IMR-90 (cell line): Measurements from ENCODE around the gene MRPL21. TPM values are rescaled to one million over a fixed set of nuclear protein-coding genes. Genes with fewer than 3 reads are reported as not detected.

Source experiments
- ATAC-seq: fragments of 200-7000 bp; cut with Tn5 transposase; 2 replicates; pipeline ENCODE4 v1.9.1; 2020; ENCODE audit warnings: low read depth, mild to moderate bottlenecking, moderate library complexity
- BruUV-seq: library from RNA; stranded (reverse); fragments of 400-500 nt; replicated peaks from 2 replicates; lab custom pipeline; 2021; lab: Mats Ljungman, UMichigan
- CTCF ChIA-PET: fragments of 300-600 bp; formaldehyde crosslinking; extraction: SDS; loops from one replicate; lab custom pipeline; 2021; ENCODE audit warnings: antibody characterized with exemption; lab: Yijun Ruan, JAX
- POLR2A ChIA-PET: fragments of 300-600 bp; sonication (Branson Sonifier 250); formaldehyde crosslinking; loops from one replicate; lab custom pipeline; 2022; ENCODE audit warnings: antibody characterized with exemption; ENCODE audit not compliant: unreplicated experiment; lab: Charles Lee
- DNase-seq: peaks from one replicate; pipeline ENCODE4 v3.0.0; 2013
- H2AFZ ChIP-seq: replicated peaks from 2 replicates; pipeline ENCODE3; 2013; ENCODE audit warnings: low read length, mild to moderate bottlenecking; ENCODE audit not compliant: poor library complexity
- H2AK5ac ChIP-seq: 2 replicates; pipeline ENCODE4 v1.6.1; 2013; ENCODE audit warnings: low read depth, low read length, inconsistent platforms
- H2AK9ac ChIP-seq: replicated peaks from 2 replicates; pipeline ENCODE3; 2013; ENCODE audit warnings: mild to moderate bottlenecking, low read depth, low read length, moderate library complexity; ENCODE audit not compliant: poor library complexity
- H2BK120ac ChIP-seq: 2 replicates; pipeline ENCODE4 v1.6.1; 2013; ENCODE audit warnings: low read depth, low read length, inconsistent platforms
- H2BK15ac ChIP-seq: 3 replicates; pipeline ENCODE4 v1.6.1; 2013; ENCODE audit warnings: low read depth, low read length, inconsistent platforms
- H2BK20ac ChIP-seq: 2 replicates; pipeline ENCODE4 v1.6.1; 2013; ENCODE audit warnings: low read depth, mild to moderate bottlenecking, inconsistent platforms, low read length, moderate library complexity
- H2BK5ac ChIP-seq: 2 replicates; pipeline ENCODE4 v1.6.1; 2013; ENCODE audit warnings: mild to moderate bottlenecking, low read depth, low read length, inconsistent platforms; ENCODE audit not compliant: poor library complexity, severe bottlenecking
- H3K14ac ChIP-seq: replicated peaks from 2 replicates; pipeline ENCODE4 v1.6.1; 2013; ENCODE audit warnings: low read depth, low read length, inconsistent platforms
- H3K18ac ChIP-seq: 2 replicates; pipeline ENCODE4 v1.6.1; 2013; ENCODE audit warnings: low read depth, low read length, control low read depth
- H3K23ac ChIP-seq: 2 replicates; pipeline ENCODE4 v1.6.1; 2013; ENCODE audit warnings: low read depth, low read length, inconsistent platforms
- H3K27ac ChIP-seq: 2 replicates; pipeline ENCODE4 v1.5.1; 2013; ENCODE audit warnings: mild to moderate bottlenecking, control low read depth, low read length; ENCODE audit not compliant: insufficient read depth
- H3K27me3 ChIP-seq: 2 replicates; pipeline ENCODE4 v1.6.1; 2013; ENCODE audit warnings: low read length; ENCODE audit not compliant: control insufficient read depth, insufficient read depth
- H3K36me3 ChIP-seq: 2 replicates; pipeline ENCODE4 v1.6.1; 2013; ENCODE audit warnings: low read length, mixed read lengths; ENCODE audit not compliant: control insufficient read depth, insufficient read depth
- H3K4ac ChIP-seq: 2 replicates; pipeline ENCODE4 v1.6.1; 2013; ENCODE audit warnings: low read depth, low read length, inconsistent platforms
- H3K4me1 ChIP-seq: 2 replicates; pipeline ENCODE4 v1.6.1; 2013; ENCODE audit warnings: low read length, mixed read lengths; ENCODE audit not compliant: control insufficient read depth, insufficient read depth
- H3K4me2 ChIP-seq: 2 replicates; pipeline ENCODE4 v1.6.1; 2013; ENCODE audit warnings: low read depth, mild to moderate bottlenecking, control low read depth, low read length, moderate library complexity
- H3K4me3 ChIP-seq: 2 replicates; pipeline ENCODE4 v1.5.1; 2013; ENCODE audit warnings: low read depth, mild to moderate bottlenecking, control low read depth, low read length, moderate library complexity; ENCODE audit not compliant: insufficient read depth
- H3K56ac ChIP-seq: 2 replicates; pipeline ENCODE4 v1.6.1; 2013; ENCODE audit warnings: low read length, inconsistent platforms; ENCODE audit not compliant: insufficient read depth; ENCODE audit errors: extremely low read depth
- H3K79me1 ChIP-seq, 2 experiments: 2 replicates each; pipeline ENCODE4 v1.6.1; 2013; ENCODE audit warnings: low read length in 2 of 2, inconsistent platforms in 1 of 2, low read depth in 1 of 2
- H3K9ac ChIP-seq: 2 replicates; pipeline ENCODE4 v1.6.1; 2013; ENCODE audit warnings: low read depth, low read length, control low read depth
- H3K9me1 ChIP-seq: 2 replicates; pipeline ENCODE4 v1.6.1; 2013; ENCODE audit warnings: low read length, inconsistent platforms; ENCODE audit not compliant: insufficient read depth
- H3K9me3 ChIP-seq: 2 replicates; pipeline ENCODE4 v1.6.1; 2013; ENCODE audit warnings: low read length; ENCODE audit not compliant: control insufficient read depth, insufficient read depth
- H4K20me1 ChIP-seq: 2 replicates; pipeline ENCODE4 v1.6.1; 2013; ENCODE audit warnings: low read length, inconsistent platforms; ENCODE audit not compliant: insufficient read depth
- H4K5ac ChIP-seq: 2 replicates; pipeline ENCODE4 v1.6.1; 2013; ENCODE audit warnings: mild to moderate bottlenecking, low read depth, low read length, control low read depth
- H4K8ac ChIP-seq, 2 experiments: 2 replicates each; pipeline ENCODE4 v1.6.1; 2013; ENCODE audit warnings: low read depth in 2 of 2, low read length in 2 of 2, control low read depth in 1 of 2, inconsistent platforms in 1 of 2
- H4K91ac ChIP-seq: 2 replicates; pipeline ENCODE4 v1.6.1; 2013; ENCODE audit warnings: low read depth, low read length, inconsistent platforms; ENCODE audit not compliant: insufficient read depth
- BHLHE40 ChIP-seq: fragments of 150-350 bp; IDR thresholded peaks from 2 replicates; pipeline ENCODE4 v1.6.1; 2016; ENCODE audit warnings: mild to moderate bottlenecking, low read depth, low read length
- CEBPB ChIP-seq: IDR thresholded peaks from 2 replicates; pipeline ENCODE4 v1.6.1; 2012; ENCODE audit warnings: low read depth, low read length, improper control_type of control experiment
- CHD1 ChIP-seq: IDR thresholded peaks from 2 replicates; pipeline ENCODE4 v1.6.1; 2012; ENCODE audit warnings: low read depth, low read length, improper control_type of control experiment
- FOS ChIP-seq: fragments of 150-350 bp; IDR thresholded peaks from 2 replicates; pipeline ENCODE4 v1.6.1; 2016; ENCODE audit warnings: low read depth, low read length
- MAFK ChIP-seq: IDR thresholded peaks from 2 replicates; pipeline ENCODE4 v1.6.1; 2012; ENCODE audit warnings: low read depth, low read length, improper control_type of control experiment
- MAZ ChIP-seq: IDR thresholded peaks from 2 replicates; pipeline ENCODE4 v1.6.1; 2012; ENCODE audit warnings: low read depth, mild to moderate bottlenecking, low read length, improper control_type of control experiment, moderate library complexity, borderline replicate concordance
- MXI1 ChIP-seq: IDR thresholded peaks from 2 replicates; pipeline ENCODE4 v1.6.1; 2012; ENCODE audit warnings: low read depth, mild to moderate bottlenecking, low read length, moderate library complexity, borderline replicate concordance
- NFE2L2 ChIP-seq: fragments of 150-350 bp; IDR thresholded peaks from 2 replicates; pipeline ENCODE4 v1.6.1; 2016; ENCODE audit warnings: low read depth, mild to moderate bottlenecking, low read length
- POLR2A ChIP-seq: IDR thresholded peaks from 2 replicates; pipeline ENCODE4 v1.6.1; 2012; ENCODE audit warnings: mild to moderate bottlenecking, low read depth, low read length
- RAD21 ChIP-seq: IDR thresholded peaks from 2 replicates; pipeline ENCODE4 v1.6.1; 2012; ENCODE audit warnings: low read length, improper control_type of control experiment
- RCOR1 ChIP-seq: IDR thresholded peaks from 2 replicates; pipeline ENCODE4 v1.6.1; 2012; ENCODE audit warnings: mild to moderate bottlenecking, low read length, improper control_type of control experiment; ENCODE audit not compliant: insufficient replicate concordance
- RFX5 ChIP-seq: IDR thresholded peaks from 2 replicates; pipeline ENCODE4 v1.8.0; 2012; ENCODE audit warnings: low read depth, mild to moderate bottlenecking, low read length, moderate library complexity
- SMC3 ChIP-seq: fragments of 150-350 bp; IDR thresholded peaks from 2 replicates; pipeline ENCODE4 v1.6.1; 2016; ENCODE audit warnings: low read depth, mild to moderate bottlenecking, antibody characterized with exemption, low read length, moderate library complexity
- WGBS, 2 experiments: methylation state at CpG; one replicate each; pipeline versions ENCODE4 v1.1.5 to v1.1.7; 2013; ENCODE audit warnings: missing lambda C conversion rate in 2 of 2; ENCODE audit not compliant: insufficient read length in 1 of 2; ENCODE audit errors: extremely low coverage in 2 of 2; 5-methylcytosine and 5-hydroxymethylcytosine counted together
- dilution Hi-C: fragments of 300-500 bp; cut with HindIII; formaldehyde crosslinking; loops from one replicate; pipeline ENCODE4 v1.14.3; 2018; ENCODE audit warnings: low sequenced_read_pairs; ENCODE audit not compliant: unreplicated experiment
- in situ Hi-C: fragments of 300-500 bp; cut with MboI; formaldehyde crosslinking; loops from 3 replicates; pipeline ENCODE4 v1.14.3; 2019; ENCODE audit warnings: low sequenced_read_pairs, inconsistent platforms, mixed read lengths
- intact Hi-C: fragments of 100-400 bp; cut with micrococcal nuclease; formaldehyde crosslinking; loops from 2 replicates; pipeline ENCODE4 v1.10.0; 2022
- polyA plus RNA-seq, 3 experiments: library from polyadenylated mRNA; depleted of rRNA; stranded (reverse); fragments of >200 nt; gene quantifications; 2 replicates each; pipeline ENCODE4 v1.2.3, GENCODE V29; 2012; ENCODE audit warnings: low replicate concordance in 1 of 3
- total RNA-seq: library from RNA; depleted of rRNA; stranded (reverse); fragments of >200 nt; gene quantifications from 2 replicates; pipeline ENCODE4 v1.2.3, GENCODE V29; 2012
- TF ChIP-seq, protein P1 (sequence below): conservative IDR thresholded peaks from 2 replicates; pipeline ENCODE4 v1.5.1; 2012; ENCODE audit warnings: mild to moderate bottlenecking, low read depth, low read length, improper control_type of control experiment
- TF ChIP-seq, protein P2 (sequence below): fragments of 150-350 bp; IDR thresholded peaks from 2 replicates; pipeline ENCODE4 v1.6.1; 2016; ENCODE audit warnings: low read depth, mild to moderate bottlenecking, low read length, moderate library complexity, borderline replicate concordance
- TF ChIP-seq, protein P3 (sequence below): fragments of 150-350 bp; IDR thresholded peaks from 2 replicates; pipeline ENCODE4 v1.6.1; 2017; ENCODE audit warnings: mild to moderate bottlenecking, antibody characterized with exemption, low read length, low read depth

MRPL21 gene
- total and polyA plus RNA-seq, 2 of the 4 experiments (the other 2 are of a cell fraction): 19.2 to 26.3 TPM

DNA sequence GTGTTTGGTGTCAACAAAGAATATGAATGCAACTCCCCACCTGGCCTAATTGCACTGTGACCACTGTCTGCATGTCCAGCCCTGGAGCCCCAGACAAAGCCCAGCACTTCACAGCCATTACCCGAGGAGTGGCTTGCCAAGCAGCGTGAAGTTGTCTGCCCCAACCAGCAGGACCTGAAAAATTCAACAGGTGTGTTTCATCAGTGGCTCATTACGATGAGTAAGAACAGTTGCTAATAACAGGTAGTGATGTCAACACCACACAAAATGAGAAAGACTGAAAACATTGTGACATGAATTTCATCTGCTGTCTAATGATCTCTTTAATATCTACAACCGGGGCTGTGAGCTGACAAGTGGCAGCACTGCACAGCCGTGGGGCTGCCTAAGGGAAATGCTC, 10.3 kb downstream of the MRPL21 start:
- Histone ChIP-seq H3K9me3 (no peaks in the 10 kb centered on the region), H3K4me1 (peaks cover 3% of the 10 kb centered on the region; the same call in 1 of the 2 replicates), H4K8ac (no peak overlapping the region), H3K36me3 (peaks cover 50% of the 10 kb centered on the region), H2AK5ac (no peak overlapping the region), H3K79me1 (no peaks in the 10 kb centered on the region; a peak in 2 of 4 replicates), H4K91ac (no peak overlapping the region), H3K27me3 (no peaks in the 10 kb centered on the region), H4K5ac (no peak overlapping the region), H3K9me1 (no peaks in the 10 kb centered on the region), H2BK120ac (no peak overlapping the region), H3K14ac (no peak overlapping the region), H3K18ac (no peak overlapping the region), H3K9ac (no peak overlapping the region), H3K4me3 (no peak overlapping the region), H2BK5ac (no peak overlapping the region), H2BK20ac (no peak overlapping the region), H4K20me1 (no peaks in the 10 kb centered on the region), H3K27ac (no peak overlapping the region), H2AFZ (no peak overlapping the region), H2AK9ac (no peak overlapping the region), H2BK15ac (no peak overlapping the region), H3K23ac (no peak overlapping the region), H3K4me2 (no peak overlapping the region), H3K56ac (no peak overlapping the region), H3K4ac (no peak overlapping the region)
- no CpG with 5 or more reads among the region's 5 CpGs for WGBS, 2 experiments
- ATAC-seq (no peak), DNase-seq (no peak)
- intact Hi-C loops: no loop called here
- TF ChIP-seq SMC3: no peak
- no peak for TF ChIP-seq POLR2A
- no peak for TF ChIP-seq MAFK
- no peak for TF ChIP-seq FOS
- no peak for TF ChIP-seq RAD21
- no peak for TF ChIP-seq MAZ
- no peak for TF ChIP-seq NFE2L2
- TF ChIP-seq MXI1: no peak
- TF ChIP-seq BHLHE40: no peak
- TF ChIP-seq CEBPB: no peak
- TF ChIP-seq, protein P1, sequence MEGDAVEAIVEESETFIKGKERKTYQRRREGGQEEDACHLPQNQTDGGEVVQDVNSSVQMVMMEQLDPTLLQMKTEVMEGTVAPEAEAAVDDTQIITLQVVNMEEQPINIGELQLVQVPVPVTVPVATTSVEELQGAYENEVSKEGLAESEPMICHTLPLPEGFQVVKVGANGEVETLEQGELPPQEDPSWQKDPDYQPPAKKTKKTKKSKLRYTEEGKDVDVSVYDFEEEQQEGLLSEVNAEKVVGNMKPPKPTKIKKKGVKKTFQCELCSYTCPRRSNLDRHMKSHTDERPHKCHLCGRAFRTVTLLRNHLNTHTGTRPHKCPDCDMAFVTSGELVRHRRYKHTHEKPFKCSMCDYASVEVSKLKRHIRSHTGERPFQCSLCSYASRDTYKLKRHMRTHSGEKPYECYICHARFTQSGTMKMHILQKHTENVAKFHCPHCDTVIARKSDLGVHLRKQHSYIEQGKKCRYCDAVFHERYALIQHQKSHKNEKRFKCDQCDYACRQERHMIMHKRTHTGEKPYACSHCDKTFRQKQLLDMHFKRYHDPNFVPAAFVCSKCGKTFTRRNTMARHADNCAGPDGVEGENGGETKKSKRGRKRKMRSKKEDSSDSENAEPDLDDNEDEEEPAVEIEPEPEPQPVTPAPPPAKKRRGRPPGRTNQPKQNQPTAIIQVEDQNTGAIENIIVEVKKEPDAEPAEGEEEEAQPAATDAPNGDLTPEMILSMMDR: no peak
- TF ChIP-seq CHD1: no peak
- no peak for TF ChIP-seq RCOR1
- TF ChIP-seq RFX5: no peak
- TF ChIP-seq, protein P2, sequence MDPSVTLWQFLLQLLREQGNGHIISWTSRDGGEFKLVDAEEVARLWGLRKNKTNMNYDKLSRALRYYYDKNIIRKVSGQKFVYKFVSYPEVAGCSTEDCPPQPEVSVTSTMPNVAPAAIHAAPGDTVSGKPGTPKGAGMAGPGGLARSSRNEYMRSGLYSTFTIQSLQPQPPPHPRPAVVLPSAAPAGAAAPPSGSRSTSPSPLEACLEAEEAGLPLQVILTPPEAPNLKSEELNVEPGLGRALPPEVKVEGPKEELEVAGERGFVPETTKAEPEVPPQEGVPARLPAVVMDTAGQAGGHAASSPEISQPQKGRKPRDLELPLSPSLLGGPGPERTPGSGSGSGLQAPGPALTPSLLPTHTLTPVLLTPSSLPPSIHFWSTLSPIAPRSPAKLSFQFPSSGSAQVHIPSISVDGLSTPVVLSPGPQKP: no peak
- TF ChIP-seq, protein P3, sequence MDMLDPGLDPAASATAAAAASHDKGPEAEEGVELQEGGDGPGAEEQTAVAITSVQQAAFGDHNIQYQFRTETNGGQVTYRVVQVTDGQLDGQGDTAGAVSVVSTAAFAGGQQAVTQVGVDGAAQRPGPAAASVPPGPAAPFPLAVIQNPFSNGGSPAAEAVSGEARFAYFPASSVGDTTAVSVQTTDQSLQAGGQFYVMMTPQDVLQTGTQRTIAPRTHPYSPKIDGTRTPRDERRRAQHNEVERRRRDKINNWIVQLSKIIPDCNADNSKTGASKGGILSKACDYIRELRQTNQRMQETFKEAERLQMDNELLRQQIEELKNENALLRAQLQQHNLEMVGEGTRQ: no peak
- BruUV-seq: no TSS peak
- CTCF ChIA-PET: no interaction called here
- dilution Hi-C loops: no loop called here
- POLR2A ChIA-PET: no interaction called here
- in situ Hi-C loops: no loop called here
